Measurements from ENCODE around the gene M6PR. TPM values are rescaled to one million over a fixed set of nuclear protein-coding genes. Genes with fewer than 3 reads are reported as not detected.

Gene M6PR
- total RNA-seq, 4 donors from 2014 or later, result 72.0 to 96.3 (median 88.5) TPM

GRCh38 chr12:8897081-8897480 lies 52.4 kb downstream of the M6PR start:
- no peaks in the 10 kb centered on the region for H3K27me3 ChIP-seq
- TF ChIP-seq, protein P1, sequence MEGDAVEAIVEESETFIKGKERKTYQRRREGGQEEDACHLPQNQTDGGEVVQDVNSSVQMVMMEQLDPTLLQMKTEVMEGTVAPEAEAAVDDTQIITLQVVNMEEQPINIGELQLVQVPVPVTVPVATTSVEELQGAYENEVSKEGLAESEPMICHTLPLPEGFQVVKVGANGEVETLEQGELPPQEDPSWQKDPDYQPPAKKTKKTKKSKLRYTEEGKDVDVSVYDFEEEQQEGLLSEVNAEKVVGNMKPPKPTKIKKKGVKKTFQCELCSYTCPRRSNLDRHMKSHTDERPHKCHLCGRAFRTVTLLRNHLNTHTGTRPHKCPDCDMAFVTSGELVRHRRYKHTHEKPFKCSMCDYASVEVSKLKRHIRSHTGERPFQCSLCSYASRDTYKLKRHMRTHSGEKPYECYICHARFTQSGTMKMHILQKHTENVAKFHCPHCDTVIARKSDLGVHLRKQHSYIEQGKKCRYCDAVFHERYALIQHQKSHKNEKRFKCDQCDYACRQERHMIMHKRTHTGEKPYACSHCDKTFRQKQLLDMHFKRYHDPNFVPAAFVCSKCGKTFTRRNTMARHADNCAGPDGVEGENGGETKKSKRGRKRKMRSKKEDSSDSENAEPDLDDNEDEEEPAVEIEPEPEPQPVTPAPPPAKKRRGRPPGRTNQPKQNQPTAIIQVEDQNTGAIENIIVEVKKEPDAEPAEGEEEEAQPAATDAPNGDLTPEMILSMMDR (IDR thresholded peaks at IDR 0.05), result no peak
- no peak for TF ChIP-seq POLR2AphosphoS5 (IDR thresholded peaks at IDR 0.05)
- TF ChIP-seq POLR2A (IDR thresholded peaks at IDR 0.05; ENCODE audit: low read depth), result no peak
- TF ChIP-seq EP300 (IDR thresholded peaks at IDR 0.05), result no peak

DNA sequence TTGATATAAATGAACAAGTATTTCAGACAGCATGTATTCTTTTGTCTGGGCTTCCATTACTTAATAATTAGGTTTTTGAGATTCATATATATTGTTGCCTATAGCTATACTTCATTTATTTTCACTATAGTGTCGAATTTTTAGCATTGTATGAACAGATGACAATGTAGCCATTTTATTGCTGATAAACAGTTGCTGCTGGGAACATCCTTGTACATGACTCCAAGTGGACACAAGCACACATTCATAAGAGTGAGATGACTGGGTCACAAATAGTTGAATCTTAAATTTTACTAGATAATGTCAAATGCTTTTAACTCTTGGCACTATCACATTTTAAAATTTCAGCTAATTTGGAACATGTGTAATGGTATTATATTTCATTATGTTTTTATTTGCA lies 54.5 kb downstream of the M6PR start:
- no peak overlapping the region for H3K27ac ChIP-seq (replicated peaks in 1 of 4)
- H3K4me3 ChIP-seq, result no peak overlapping the region
- H3K4me1 ChIP-seq, result peaks cover 0 to 3% (median 0%) of the 10 kb centered on the region in 4 donors
- no peak for DNase-seq (ENCODE audit: extremely low spot score)
- 75% methylated on average over 1 of the region's 1 CpG for WGBS
- intact Hi-C loops (cut with DNase I), result loop anchor here (5.0 kb wide), 1 partner anchor 213 kb away; no protein-coding TSS in a partner anchor
- H3K9me3 ChIP-seq, result no peaks in the 10 kb centered on the region
- no peak for TF ChIP-seq POLR2A (IDR thresholded peaks at IDR 0.05; ENCODE audit: low read depth)
- TF ChIP-seq POLR2AphosphoS5 (IDR thresholded peaks at IDR 0.05), result no peak
- no peak for TF ChIP-seq EP300 (IDR thresholded peaks at IDR 0.05)
- TF ChIP-seq, protein P1 (IDR thresholded peaks at IDR 0.05), result no peak
- H3K36me3 ChIP-seq, result no peaks in the 10 kb centered on the region
- H3K27me3 ChIP-seq, result no peaks in the 10 kb centered on the region

More at GRCh38 chr12:8897081-8897480, 52.4 kb downstream of the M6PR start:
- intact Hi-C loops (cut with DNase I), result no loop called here
- DNase-seq (ENCODE audit: extremely low spot score), result no peak
- H3K27ac ChIP-seq (replicated peaks in 1 of 4), result no peak overlapping the region
- H3K4me3 ChIP-seq, result no peak overlapping the region
- WGBS, result 95% methylated on average over 7 of the region's 7 CpGs
- H3K9me3 ChIP-seq, result no peaks in the 10 kb centered on the region
- H3K36me3 ChIP-seq, result no peaks in the 10 kb centered on the region
- H3K4me1 ChIP-seq, result no peaks in the 10 kb centered on the region

DNA sequence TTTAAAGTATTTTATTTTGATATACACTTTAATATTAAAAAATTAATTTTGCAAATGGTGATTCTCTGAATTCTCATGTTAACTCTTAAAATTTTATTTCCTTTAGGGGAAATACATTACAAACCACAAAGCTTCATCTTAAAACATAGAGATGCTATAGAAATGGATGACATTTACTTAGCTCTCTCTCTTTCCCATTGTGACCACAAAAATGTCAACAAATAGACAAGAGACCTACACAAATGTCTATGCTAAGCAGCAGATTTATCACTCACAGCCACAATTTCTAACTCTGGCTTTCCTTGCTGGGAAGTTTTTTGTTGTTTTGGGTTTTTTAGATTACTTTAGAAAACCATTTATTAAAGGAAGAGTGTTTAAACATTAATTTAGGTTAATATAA lies 55.1 kb downstream of the M6PR start:
- Histone ChIP-seq H3K4me3 (no peak overlapping the region), H3K27ac (replicated peaks in 1 of 4) (no peak overlapping the region), H3K36me3 (no peaks in the 10 kb centered on the region), H3K4me1 (peaks cover 0 to 3% (median 0%) of the 10 kb centered on the region in 4 donors), H3K9me3 (no peaks in the 10 kb centered on the region), H3K27me3 (no peaks in the 10 kb centered on the region)
- DNase-seq (ENCODE audit: extremely low spot score), result no peak
- TF ChIP-seq, protein P1 (IDR thresholded peaks at IDR 0.05), result no peak
- TF ChIP-seq EP300 (IDR thresholded peaks at IDR 0.05), result no peak
- TF ChIP-seq POLR2AphosphoS5 (IDR thresholded peaks at IDR 0.05), result no peak
- intact Hi-C loops (cut with DNase I), result loop anchor here (5.0 kb wide), 1 partner anchor 212 kb away; no protein-coding TSS in a partner anchor

- Histone ChIP-seq H3K27ac (replicated peaks in 1 of 4) (no peak overlapping the region), H3K27me3 (no peaks in the 10 kb centered on the region), H3K36me3 (no peaks in the 10 kb centered on the region), H3K9me3 (no peaks in the 10 kb centered on the region), H3K4me1 (peaks cover 0 to 3% (median 0%) of the 10 kb centered on the region in 4 donors), H3K4me3 (no peak overlapping the region)
- TF ChIP-seq, protein P1 (IDR thresholded peaks at IDR 0.05), result no peak
- TF ChIP-seq POLR2AphosphoS5 (IDR thresholded peaks at IDR 0.05), result no peak
- no peak for TF ChIP-seq EP300 (IDR thresholded peaks at IDR 0.05)
- intact Hi-C loops (cut with DNase I), result loop anchor here (5.0 kb wide), 1 partner anchor 210 kb away; no protein-coding TSS in a partner anchor
- DNase-seq (ENCODE audit: extremely low spot score), result no peak
- WGBS, result 96% methylated on average over 3 of the region's 3 CpGs
Observed at GRCh38 chr12:8891976-8892375, 57.5 kb downstream of the M6PR start.

Other genes with a start within 250 kb of the M6PR start
- gene A2ML1, start 127.0 kb downstream of the M6PR start, total RNA-seq, result 1 to 10 TPM in 1 of 4 donors, under 1 TPM in 1, not detected in 2; 0.11 to 1.2 TPM
- 10 to 100 TPM; 33.2 to 51.6 (median 43.7) TPM for gene PHC1, start 35.1 kb downstream of the M6PR start, total RNA-seq
- 1 to 10 TPM; 1.5 to 2.2 (median 1.8) TPM for gene KLRG1, start 39.9 kb upstream of the M6PR start, total RNA-seq
- gene A2M, start 166.3 kb upstream of the M6PR start, total RNA-seq, result 100 to 1,000 TPM; 271 to 678 (median 484) TPM